Mesendoderm (in vitro differentiated cells): ENCODE results near the gene ODAD3.
"Not testable (repeated sequence)": the region's sequence is repeated elsewhere in the genome, so short reads cannot be mapped to it uniquely, and the experiment has no call there.

Experiments used
- DNase-seq: peaks from one replicate; pipeline ENCODE4 v3.0.0; 2013
- H2AK5ac ChIP-seq: 2 replicates; pipeline ENCODE4 v1.6.1; 2013; ENCODE audit warnings: low read length, inconsistent platforms
- H2BK120ac ChIP-seq: 2 replicates; pipeline ENCODE4 v1.6.1; 2013; ENCODE audit warnings: low read depth, mild to moderate bottlenecking, low read length, moderate library complexity, mixed read lengths
- H2BK15ac ChIP-seq: replicated peaks from 2 replicates; pipeline ENCODE4 v1.6.1; 2013; ENCODE audit warnings: low read depth, mild to moderate bottlenecking, moderate library complexity
- H2BK5ac ChIP-seq: 2 replicates; pipeline ENCODE4 v1.6.1; 2013; ENCODE audit warnings: low read length, inconsistent platforms
- H3K18ac ChIP-seq: 2 replicates; pipeline ENCODE4 v1.6.1; 2013; ENCODE audit warnings: mild to moderate bottlenecking, low read length, mixed read lengths
- H3K23ac ChIP-seq: one replicate; pipeline ENCODE4 v1.6.1; 2013; ENCODE audit warnings: low read length
- H3K27ac ChIP-seq: 2 replicates; pipeline ENCODE4 v1.5.1; 2013; ENCODE audit warnings: low read depth, mild to moderate bottlenecking, inconsistent platforms, low read length, moderate library complexity
- H3K27me3 ChIP-seq: 2 replicates; pipeline ENCODE4 v1.6.1; 2013; ENCODE audit warnings: low read length, control low read depth, mild to moderate bottlenecking, inconsistent platforms; ENCODE audit not compliant: insufficient read depth, poor library complexity
- H3K36me3 ChIP-seq: 2 replicates; pipeline ENCODE4 v1.6.1; 2013; ENCODE audit warnings: low read length, inconsistent platforms; ENCODE audit not compliant: control insufficient read depth, insufficient read depth
- H3K4ac ChIP-seq: one replicate; pipeline ENCODE4 v1.6.1; 2013; ENCODE audit warnings: low read depth, mild to moderate bottlenecking, low read length, moderate library complexity
- H3K4me1 ChIP-seq: 2 replicates; pipeline ENCODE4 v1.6.1; 2013; ENCODE audit warnings: low read depth, low read length, inconsistent platforms; ENCODE audit not compliant: control insufficient read depth
- H3K4me2 ChIP-seq: 2 replicates; pipeline ENCODE4 v1.6.1; 2013; ENCODE audit warnings: low read length
- H3K4me3 ChIP-seq: 2 replicates; pipeline ENCODE4 v1.5.1; 2013; ENCODE audit warnings: mild to moderate bottlenecking, low read length
- H3K56ac ChIP-seq: one replicate; pipeline ENCODE4 v1.6.1; 2013; ENCODE audit warnings: low read length
- H3K79me1 ChIP-seq: 2 replicates; pipeline ENCODE4 v1.6.1; 2013; ENCODE audit warnings: low read length, inconsistent platforms
- H3K79me2 ChIP-seq: 2 replicates; pipeline ENCODE4 v1.6.1; 2013; ENCODE audit warnings: mild to moderate bottlenecking, low read length; ENCODE audit not compliant: control insufficient read depth, insufficient read depth
- H3K9ac ChIP-seq: 2 replicates; pipeline ENCODE4 v1.6.1; 2013; ENCODE audit warnings: low read length, inconsistent platforms
- H4K5ac ChIP-seq: one replicate; pipeline ENCODE4 v1.6.1; 2013; ENCODE audit warnings: low read length
- H4K8ac ChIP-seq: one replicate; pipeline ENCODE4 v1.6.1; 2013; ENCODE audit warnings: low read depth, mild to moderate bottlenecking, control low read depth, low read length, moderate library complexity
- WGBS: extraction: QIAGEN DNeasy Blood & Tissue Kit; methylation state at CpG from one replicate; pipeline ENCODE4 v1.1.7; 2013; ENCODE audit warnings: low lambda C conversion rate, missing lambda C conversion rate; ENCODE audit not compliant: insufficient coverage; ENCODE audit errors: extremely low coverage; 5-methylcytosine and 5-hydroxymethylcytosine counted together

ODAD3 gene

GRCh38 chr19:11475343-11475742, 40.4 kb upstream of the ODAD3 start:
- H3K79me1 ChIP-seq, H2BK15ac ChIP-seq, H2AK5ac ChIP-seq, H3K23ac ChIP-seq, H3K4me1 ChIP-seq, H4K5ac ChIP-seq, H3K79me2 ChIP-seq, H3K56ac ChIP-seq, H3K4ac ChIP-seq, H4K8ac ChIP-seq, H3K27me3 ChIP-seq, H3K9ac ChIP-seq, H2BK5ac ChIP-seq, H3K4me3 ChIP-seq, H3K18ac ChIP-seq, H3K27ac ChIP-seq, DNase-seq, H3K36me3 ChIP-seq, H3K4me2 ChIP-seq, H2BK120ac ChIP-seq: not testable (repeated sequence)
- WGBS = no CpG with 5 or more reads among the region's 3 CpGs

GRCh38 chr19:11473725-11474124, 38.8 kb upstream of the ODAD3 start:
- Histone ChIP-seq H3K27me3 (no peaks in the 10 kb centered on the region), H2BK120ac (no peak overlapping the region), H3K9ac (no peak overlapping the region), H3K4me1 (no peaks in the 10 kb centered on the region), H3K23ac (no peak overlapping the region), H3K36me3 (no peaks in the 10 kb centered on the region), H3K56ac (no peak overlapping the region), H2BK5ac (no peak overlapping the region), H3K4me2 (no peak overlapping the region), H4K5ac (no peak overlapping the region), H3K18ac (no peak overlapping the region), H4K8ac (no peak overlapping the region), H3K27ac (no peak overlapping the region), H2BK15ac (no peak overlapping the region), H3K79me2 (no peaks in the 10 kb centered on the region), H3K4me3 (no peak overlapping the region), H2AK5ac (no peak overlapping the region), H3K4ac (no peak overlapping the region), H3K79me1 (no peaks in the 10 kb centered on the region)
- WGBS = no CpG with 5 or more reads among the region's 4 CpGs
- DNase-seq = no peak

- not testable (repeated sequence) for H3K4ac ChIP-seq, H2BK15ac ChIP-seq, H3K23ac ChIP-seq, H3K79me2 ChIP-seq, H3K9ac ChIP-seq, H4K5ac ChIP-seq, H3K79me1 ChIP-seq, H3K27me3 ChIP-seq, H3K27ac ChIP-seq, H3K36me3 ChIP-seq, H2AK5ac ChIP-seq, H2BK5ac ChIP-seq, DNase-seq, H3K56ac ChIP-seq, H3K4me3 ChIP-seq, H3K4me2 ChIP-seq, H3K18ac ChIP-seq, H2BK120ac ChIP-seq, H3K4me1 ChIP-seq, H4K8ac ChIP-seq
- WGBS = no CpG with 5 or more reads among the region's 8 CpGs
These were observed 33.4 kb upstream of the ODAD3 start for GRCh38 chr19:11468266-11468845.

DNA sequence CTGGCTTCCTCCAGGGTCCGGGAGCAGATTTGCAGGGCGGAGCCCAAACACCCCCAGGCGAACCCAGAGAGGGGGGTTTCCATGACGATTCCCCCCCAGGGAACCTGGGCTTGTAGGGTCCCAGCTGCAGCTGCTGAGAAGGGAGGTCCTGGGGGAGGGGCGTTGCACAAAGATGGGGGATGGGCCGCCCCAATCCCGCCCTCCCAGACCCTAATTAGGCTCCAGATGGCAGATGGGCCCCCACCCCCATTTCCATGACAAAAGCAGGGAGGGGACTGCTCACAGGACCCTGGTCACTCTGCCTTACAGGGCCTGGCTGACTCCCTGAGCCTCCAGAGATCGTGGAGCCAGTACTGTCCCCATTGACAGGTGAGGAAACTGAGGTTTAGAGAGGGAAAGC, 30.7 kb upstream of the ODAD3 start:
- Histone ChIP-seq H3K23ac (no peak overlapping the region), H3K79me1 (no peaks in the 10 kb centered on the region), H3K56ac (no peak overlapping the region), H3K4ac (no peak overlapping the region), H2AK5ac (no peak overlapping the region), H3K36me3 (no peaks in the 10 kb centered on the region), H4K8ac (no peak overlapping the region), H3K9ac (no peak overlapping the region), H2BK15ac (no peak overlapping the region), H3K79me2 (no peaks in the 10 kb centered on the region), H3K4me2 (no peak overlapping the region), H3K27ac (no peak overlapping the region), H3K4me3 (no peak overlapping the region), H3K27me3 (no peaks in the 10 kb centered on the region), H2BK5ac (no peak overlapping the region), H3K18ac (no peak overlapping the region), H3K4me1 (no peaks in the 10 kb centered on the region), H2BK120ac (no peak overlapping the region), H4K5ac (no peak overlapping the region)
- no CpG with 5 or more reads among the region's 8 CpGs for WGBS
- no peak for DNase-seq

GRCh38 chr19:11464333-11465265, 29.7 kb upstream of the ODAD3 start:
- H2BK120ac ChIP-seq = no peak overlapping the region
- H2BK5ac ChIP-seq = no peak overlapping the region
- no peak overlapping the region for H2AK5ac ChIP-seq
- no peak overlapping the region for H4K8ac ChIP-seq
- no peak overlapping the region for H3K4ac ChIP-seq
- H3K4me3 ChIP-seq = no peak overlapping the region
- no peak overlapping the region for H4K5ac ChIP-seq
- H3K56ac ChIP-seq = no peak overlapping the region
- no peaks in the 10 kb centered on the region for H3K27me3 ChIP-seq
- no peaks in the 10 kb centered on the region for H3K4me1 ChIP-seq
- H3K36me3 ChIP-seq = no peaks in the 10 kb centered on the region
- H3K18ac ChIP-seq = no peak overlapping the region
- H3K9ac ChIP-seq = no peak overlapping the region
- H2BK15ac ChIP-seq = no peak overlapping the region
- H3K79me1 ChIP-seq = no peaks in the 10 kb centered on the region
- H3K23ac ChIP-seq = no peak overlapping the region
- H3K4me2 ChIP-seq = no peak overlapping the region
- 100% methylated on average over 5 of the region's 11 CpGs for WGBS
- no peak overlapping the region for H3K27ac ChIP-seq
- H3K79me2 ChIP-seq = no peaks in the 10 kb centered on the region
- no peak for DNase-seq
